ENCODE measurements around the gene ADH1A. TPM values are rescaled to one million over a fixed set of nuclear protein-coding genes. Genes with fewer than 3 reads are reported as not detected.
"Not testable (repeated sequence)": the region's sequence is repeated elsewhere in the genome, so short reads cannot be mapped to it uniquely, and the experiment has no call there.

Gene ADH1A
- total RNA-seq, 1 donor from 2014 or later, result not detected

- DNase-seq, result no peak
Measured at GRCh38 chr4:99276417-99276816, 14.4 kb downstream of the ADH1A start.

- DNase-seq, result no peak
Measured at GRCh38 chr4:99275885-99276284, 14.9 kb downstream of the ADH1A start.

DNA sequence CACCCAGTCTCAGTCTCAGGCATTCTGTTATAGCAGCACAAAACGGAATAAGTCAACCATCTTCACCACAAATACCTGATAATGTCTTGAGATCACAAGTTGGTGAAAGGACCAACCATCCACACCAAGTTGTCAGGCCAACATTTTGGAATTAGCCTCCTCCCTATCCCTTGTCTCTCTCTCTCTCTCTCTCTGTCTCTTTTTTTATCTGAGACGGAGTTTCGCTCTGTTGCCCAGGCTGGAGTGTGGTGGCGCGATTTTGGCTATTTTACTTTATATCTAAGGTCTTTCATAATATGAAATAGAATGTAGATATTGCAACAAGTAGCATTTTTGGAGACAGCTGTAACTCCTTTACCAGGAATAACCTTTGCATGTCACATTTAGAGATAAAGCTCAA, 15.7 kb downstream of the ADH1A start:
- DNase-seq, result no peak

GRCh38 chr4:99273704-99274103, 17.1 kb downstream of the ADH1A start:
- no peak for DNase-seq

- DNase-seq, result no peak
Measured at GRCh38 chr4:99264927-99265326, 25.9 kb downstream of the ADH1A start.

GRCh38 chr4:99252746-99253145, 38.0 kb downstream of the ADH1A start:
- DNase-seq, result no peak

GRCh38 chr4:99248714-99249113, 42.1 kb downstream of the ADH1A start:
- DNase-seq, result no peak

GRCh38 chr4:99235955-99236354, 54.8 kb downstream of the ADH1A start:
- DNase-seq, result no peak

DNA sequence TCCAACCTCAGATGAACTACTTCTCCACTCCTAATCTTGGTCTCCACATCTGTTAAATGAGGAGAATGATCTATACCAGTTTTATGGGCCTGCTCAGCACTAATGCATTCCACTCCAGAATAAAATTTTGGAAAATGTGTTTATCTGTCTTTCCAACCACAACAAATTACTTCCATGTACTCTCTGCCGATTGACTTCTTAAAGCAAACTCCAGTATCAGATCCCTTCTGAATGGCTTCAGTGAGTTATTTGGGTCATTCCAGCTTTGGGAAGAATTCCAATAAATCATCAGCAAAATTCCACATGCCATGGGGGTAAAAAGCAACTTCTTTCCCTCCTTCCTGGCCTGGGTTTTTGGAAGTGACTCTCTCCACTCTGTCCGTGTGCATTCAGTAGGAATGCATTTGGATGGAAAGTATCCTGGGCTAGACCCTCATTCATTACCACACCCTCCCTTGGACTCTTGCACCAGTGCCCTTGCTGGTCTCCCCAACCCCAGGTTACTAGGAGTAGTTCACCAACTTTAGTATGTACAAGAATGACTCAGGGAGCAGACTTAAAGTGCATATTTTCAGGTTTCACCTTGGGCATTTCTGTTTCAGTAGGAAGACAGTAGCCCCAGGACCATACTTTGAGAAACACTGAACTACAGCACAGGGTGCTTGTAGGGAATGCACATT, 56.3 kb downstream of the ADH1A start:
- no peak for DNase-seq

DNA sequence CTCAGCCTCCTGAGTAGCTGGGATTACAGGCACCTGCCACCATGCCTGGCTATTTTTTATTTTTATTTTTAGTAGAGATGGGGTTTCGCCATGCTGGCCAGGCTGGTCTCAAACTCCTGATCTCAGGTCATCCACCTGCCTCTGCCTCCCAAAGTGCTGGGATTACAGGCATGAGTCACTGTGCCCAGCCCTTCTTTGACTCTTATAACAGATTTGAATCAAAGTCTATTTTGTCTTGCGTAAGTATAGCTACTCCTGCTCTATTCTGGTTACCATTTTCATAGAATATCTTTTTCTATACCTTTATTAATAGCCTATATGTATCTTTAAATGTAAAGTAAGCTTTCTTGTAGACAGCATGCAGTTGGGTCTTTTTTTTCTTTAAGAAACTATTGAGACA, 57.4 kb downstream of the ADH1A start:
- DNase-seq, result not testable (repeated sequence)

GRCh38 chr4:99228706-99229105, 62.1 kb downstream of the ADH1A start:
- not testable (repeated sequence) for DNase-seq

DNA sequence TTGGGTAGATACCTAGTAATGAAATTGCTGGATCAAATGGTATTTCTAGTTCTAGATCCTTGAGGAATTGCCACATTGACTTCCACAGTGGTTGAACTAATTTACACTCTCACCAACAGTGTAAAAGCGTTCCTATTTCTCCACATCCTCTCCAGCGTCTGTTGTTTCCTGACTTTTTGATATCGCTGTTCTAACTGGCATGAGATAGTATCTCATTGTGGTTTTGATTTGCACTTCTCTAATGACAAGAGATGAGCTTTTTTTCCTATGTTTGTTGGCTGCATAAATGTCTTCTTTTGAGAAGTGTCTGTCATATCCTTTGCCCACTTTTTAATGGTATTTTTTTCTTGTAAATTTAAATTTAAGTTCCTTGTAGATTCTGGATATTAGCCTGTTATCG, 63.1 kb downstream of the ADH1A start:
- DNase-seq, result not testable (repeated sequence)

Other genes with a start within 250 kb of the ADH1A start
- gene ADH5, start 202.2 kb downstream of the ADH1A start, total RNA-seq, result 69.8 and 77.2 TPM in 2 replicates
- not detected in 2 replicates for gene ADH4, start 146.7 kb downstream of the ADH1A start, total RNA-seq
- not detected in 2 replicates for gene ADH6, start 71.7 kb downstream of the ADH1A start, total RNA-seq
- not detected in 2 replicates for gene ADH1B, start 30.4 kb upstream of the ADH1A start, total RNA-seq
- not detected in 2 replicates for gene ADH1C, start 61.8 kb upstream of the ADH1A start, total RNA-seq
- gene ADH7, start 144.4 kb upstream of the ADH1A start, total RNA-seq, result not detected in 2 replicates
- not detected in 2 replicates for gene C4orf17, start 220.0 kb upstream of the ADH1A start, total RNA-seq

Measured in dermis blood vessel endothelial cell (primary cell).